ENCODE data around the gene CPLX1.
A peak's percentile ranks its signal among the peaks of the same experiment; 100 is the strongest.

CPLX1 gene

GRCh38 chr4:832108-832507 is 6.2 kb upstream of the CPLX1 start:
- DNase-seq, result no peak

- DNase-seq, result no peak
Measured at GRCh38 chr4:831483-831805, 5.5 kb upstream of the CPLX1 start.

- DNase-seq, result no peak
Measured at GRCh38 chr4:830601-831482, 4.9 kb upstream of the CPLX1 start.

- no peak for DNase-seq
Measured at GRCh38 chr4:829761-830600, 4.1 kb upstream of the CPLX1 start.

GRCh38 chr4:829291-829690 is 3.4 kb upstream of the CPLX1 start:
- no peak for DNase-seq

DNA sequence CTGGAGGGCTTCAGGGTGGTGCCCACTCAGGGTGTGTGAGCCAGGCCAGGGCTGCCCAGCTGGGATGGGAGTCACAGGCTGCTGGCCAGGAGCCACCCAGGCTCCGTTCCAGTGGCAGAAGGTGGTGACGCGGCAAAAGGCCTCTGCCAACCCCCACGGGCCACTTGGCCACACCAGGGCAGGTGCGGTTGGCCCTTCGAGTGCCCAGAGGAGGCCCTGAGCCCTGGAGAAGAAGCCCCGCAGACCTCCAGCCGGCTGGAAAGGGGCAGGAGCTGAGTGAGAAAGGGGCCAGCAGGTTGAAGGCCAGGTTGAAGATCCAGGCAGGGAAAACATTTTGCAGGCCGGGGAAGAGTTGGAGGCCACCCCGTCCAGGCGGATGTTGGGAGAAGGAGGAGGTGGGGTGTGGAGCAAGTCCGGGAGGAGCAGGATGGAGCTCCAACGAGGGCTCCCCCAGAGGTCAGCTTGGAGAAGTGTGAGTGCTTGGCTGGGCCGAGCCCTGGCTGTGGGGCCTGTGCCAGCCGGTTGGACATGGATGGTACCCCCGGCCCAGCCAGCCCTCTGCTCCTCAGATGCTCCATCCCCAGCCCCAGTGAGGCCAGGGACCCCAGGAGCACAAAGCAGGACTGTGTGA is 2.8 kb upstream of the CPLX1 start:
- no peak for DNase-seq

- no peak for DNase-seq
Measured at GRCh38 chr4:827209-828081, 1.5 kb upstream of the CPLX1 start.

DNA sequence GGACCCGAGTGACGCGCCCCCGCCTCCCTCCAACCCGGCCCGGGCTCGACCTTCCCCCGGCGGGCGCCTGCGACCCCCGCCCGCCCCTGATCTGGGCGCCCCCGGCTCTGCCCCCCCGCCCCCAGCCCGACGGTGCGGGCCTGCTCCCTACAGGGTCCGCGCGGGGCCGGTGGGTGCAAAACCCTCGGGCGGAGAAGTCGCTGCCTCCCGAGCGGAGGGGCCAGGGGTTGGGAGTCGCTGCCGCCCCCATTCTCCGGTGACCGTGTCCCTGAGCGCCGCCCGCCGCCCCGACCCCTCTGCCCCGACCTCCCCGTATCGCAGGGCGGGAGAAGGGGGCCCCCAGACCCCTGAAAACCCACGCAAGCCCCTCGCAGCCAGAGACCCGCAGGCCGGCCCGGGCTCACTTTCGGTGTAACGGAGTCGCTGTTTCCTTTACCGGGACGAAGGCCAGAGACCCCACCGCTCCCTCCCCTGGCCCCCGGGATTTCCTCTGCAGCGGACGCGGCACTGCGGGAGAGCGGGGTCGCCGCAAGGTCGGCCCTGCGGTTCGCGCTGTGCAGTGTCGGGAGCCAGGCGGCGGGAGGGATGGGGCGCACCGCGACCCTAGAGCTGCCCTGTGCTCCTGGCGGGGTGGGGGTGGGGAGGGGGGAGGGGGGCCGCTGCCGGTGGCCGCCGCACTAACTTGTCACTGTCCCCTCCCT is 729 bp upstream of the CPLX1 start:
- DNase-seq, result no peak

GRCh38 chr4:825063-825970 is 612 bp downstream of the CPLX1 start:
- peak; percentile 14 for DNase-seq

DNA sequence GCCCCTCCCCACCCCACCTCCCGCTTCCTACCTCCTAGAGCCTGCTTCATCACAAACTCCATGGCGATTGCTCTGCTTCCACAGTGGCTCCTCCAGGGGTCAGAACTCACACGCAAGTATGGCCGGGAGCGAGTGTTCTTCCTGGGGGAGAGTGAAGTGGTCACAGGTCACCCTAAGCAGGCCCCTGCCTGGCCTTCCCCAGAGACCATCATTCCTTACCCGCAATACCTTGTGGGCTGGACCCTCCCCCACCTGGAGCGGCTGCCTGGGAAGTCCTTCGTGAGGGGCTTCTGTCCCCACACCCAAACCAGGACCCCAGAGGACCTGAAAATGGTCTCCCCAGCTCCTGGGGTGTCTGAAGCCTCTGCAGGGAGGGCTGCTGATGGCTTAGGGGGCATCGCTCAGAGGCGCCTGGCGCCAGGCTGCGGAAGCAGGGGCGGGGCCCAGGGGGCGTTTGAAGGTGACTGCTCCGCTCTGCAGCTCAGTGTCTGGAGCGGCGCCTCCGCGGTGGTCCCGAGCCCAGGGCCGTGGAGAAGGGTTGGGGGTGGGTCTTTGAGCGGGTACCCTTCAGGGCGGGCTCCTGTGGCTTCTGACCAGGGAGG is 1.4 kb downstream of the CPLX1 start:
- DNase-seq, result no peak

GRCh38 chr4:823761-824460 is 2.0 kb downstream of the CPLX1 start:
- no peak for DNase-seq

DNA sequence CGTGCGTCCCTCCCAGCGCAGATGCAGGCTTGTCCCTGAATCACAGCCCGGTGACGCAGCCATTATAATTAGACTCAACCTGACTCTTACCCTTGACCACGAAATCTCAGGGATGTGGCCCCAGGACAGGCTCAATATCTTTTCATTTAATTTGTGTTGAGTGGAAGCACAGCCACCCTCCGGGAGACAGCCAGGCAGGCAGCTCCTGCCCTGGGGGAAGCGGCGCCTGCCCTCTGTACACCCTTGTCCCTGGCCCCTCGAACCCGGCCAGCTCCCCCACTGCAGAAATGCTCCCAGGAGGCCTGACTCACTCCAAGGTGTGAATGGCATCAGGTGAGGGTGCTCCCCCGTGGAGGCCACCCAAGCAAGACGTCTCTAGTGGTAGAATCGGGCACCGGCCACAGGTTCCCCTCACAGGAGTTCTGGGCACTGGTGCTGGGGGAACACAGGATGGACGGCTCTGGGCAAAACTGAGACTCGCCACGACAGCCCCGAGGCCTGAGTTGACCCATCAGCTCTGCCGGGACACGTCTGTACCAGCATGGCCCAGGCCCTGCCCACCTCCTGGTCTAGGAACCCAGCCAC is 2.7 kb downstream of the CPLX1 start:
- no peak for DNase-seq

GRCh38 chr4:822361-823175 is 3.4 kb downstream of the CPLX1 start:
- no peak for DNase-seq

DNA sequence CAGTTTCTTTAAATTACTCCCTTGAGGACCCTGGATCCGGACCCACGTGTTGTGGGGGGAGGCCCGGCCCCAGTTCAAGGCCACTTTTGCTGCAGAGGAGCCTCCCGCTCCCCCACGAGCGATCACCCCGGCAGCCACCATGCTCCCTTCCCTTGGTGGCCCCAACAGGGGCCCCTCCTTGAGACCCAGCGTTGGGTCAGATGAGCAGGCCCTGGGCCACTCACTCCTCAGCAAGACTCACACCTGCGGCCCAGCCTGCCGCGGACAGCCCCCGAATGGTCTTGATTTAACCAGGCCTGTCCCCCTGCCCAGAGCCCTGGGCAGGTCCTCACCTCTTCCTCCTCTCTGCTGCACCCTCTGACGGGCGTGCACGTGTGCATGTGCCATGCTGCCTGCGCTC is 4.3 kb downstream of the CPLX1 start:
- DNase-seq, result no peak

- DNase-seq, result no peak
Measured at GRCh38 chr4:821181-821591, 4.7 kb downstream of the CPLX1 start.

DNA sequence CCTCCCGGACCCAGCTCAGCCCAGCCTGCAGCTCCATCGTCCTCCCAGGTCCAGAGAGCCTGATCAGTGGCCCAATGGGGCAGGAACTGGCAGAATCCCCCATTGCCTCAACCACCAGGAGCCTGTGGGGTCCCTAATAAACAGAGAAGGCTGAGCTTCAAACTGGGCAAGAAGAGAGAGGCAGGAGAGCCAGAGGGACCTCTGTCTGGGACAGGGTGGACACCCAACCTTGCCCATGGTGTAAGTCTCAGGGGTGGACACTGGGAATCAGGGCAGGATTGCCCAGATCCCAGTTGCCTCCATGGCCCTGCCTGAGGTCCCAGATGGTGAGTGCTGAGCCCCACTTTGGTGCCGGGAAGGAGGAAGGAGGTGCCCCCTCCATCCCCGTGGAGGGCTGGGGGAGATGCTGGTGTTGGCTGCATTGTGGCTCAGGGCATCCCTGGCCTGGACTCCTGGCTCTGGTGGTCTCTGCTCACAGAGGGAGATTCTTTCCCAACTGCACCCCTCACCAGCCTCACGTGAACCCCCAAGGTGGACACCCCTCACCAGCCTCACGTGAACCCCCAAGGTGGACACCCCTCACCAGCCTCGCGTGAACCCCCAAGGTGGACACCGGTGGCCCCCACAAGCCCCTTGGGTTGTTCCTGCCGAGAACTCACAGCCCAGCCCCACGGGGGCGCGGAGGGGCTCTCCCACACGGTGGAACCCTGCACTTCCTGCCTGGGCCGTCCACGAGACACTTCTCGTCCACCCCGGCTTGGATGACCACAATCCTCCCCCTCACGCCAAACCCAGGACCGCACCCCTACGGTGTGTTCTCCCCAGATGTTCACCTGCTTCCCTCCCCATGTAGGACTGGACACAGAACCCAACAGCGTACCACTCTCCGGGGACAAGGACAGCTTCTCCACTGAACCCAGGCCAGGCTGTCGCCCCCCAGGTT is 5.4 kb downstream of the CPLX1 start:
- DNase-seq, result no peak

Measured in NCI-H226 (cell line).